HL-60 (cell line): ENCODE measurements around the gene BTBD19.

Experiments used
- DNase-seq, 2 experiments: peaks; one replicate each; pipeline ENCODE4 v3.0.0-alpha.2; 2010 to 2020; ENCODE audit warnings: low read depth in 1 of 2, low spot score in 1 of 2
- H3K27ac ChIP-seq: fragments of 250-450 bp; sonication (Bioruptor Pico); replicated peaks from 2 replicates; pipeline ENCODE4 v1.5.1; 2020; ENCODE audit warnings: mild to moderate bottlenecking, moderate library complexity
- H3K27me3 ChIP-seq: fragments of 250-450 bp; sonication (Bioruptor Pico); 2 replicates; pipeline ENCODE4 v1.5.1; 2021; ENCODE audit warnings: mild to moderate bottlenecking, moderate library complexity; ENCODE audit not compliant: insufficient read depth, poor library complexity, severe bottlenecking
- H3K4me3 ChIP-seq: replicated peaks from 2 replicates; pipeline ENCODE4 v1.5.1; 2011; ENCODE audit warnings: mild to moderate bottlenecking, control low read depth, low read length; ENCODE audit not compliant: insufficient read depth
- CTCF ChIP-seq: IDR thresholded peaks from one replicate; pipeline ENCODE4 v1.5.1; 2011; ENCODE audit warnings: low read length, control low read depth, inconsistent platforms; ENCODE audit not compliant: insufficient read depth
- GABPA ChIP-seq: IDR thresholded peaks from 2 replicates; pipeline ENCODE4 v1.6.1; 2012; ENCODE audit warnings: low read depth
- POLR2AphosphoS5 ChIP-seq: IDR thresholded peaks from 2 replicates; pipeline ENCODE4 v1.6.1; 2012; ENCODE audit warnings: low read depth
- REST ChIP-seq: IDR thresholded peaks from 2 replicates; pipeline ENCODE4 v1.6.1; 2012; ENCODE audit warnings: low read depth; ENCODE audit not compliant: insufficient replicate concordance
- SPI1 ChIP-seq: IDR thresholded peaks from 2 replicates; pipeline ENCODE4 v1.6.1; 2012; ENCODE audit warnings: low read depth, mild to moderate bottlenecking, borderline replicate concordance

BTBD19 gene

DNA sequence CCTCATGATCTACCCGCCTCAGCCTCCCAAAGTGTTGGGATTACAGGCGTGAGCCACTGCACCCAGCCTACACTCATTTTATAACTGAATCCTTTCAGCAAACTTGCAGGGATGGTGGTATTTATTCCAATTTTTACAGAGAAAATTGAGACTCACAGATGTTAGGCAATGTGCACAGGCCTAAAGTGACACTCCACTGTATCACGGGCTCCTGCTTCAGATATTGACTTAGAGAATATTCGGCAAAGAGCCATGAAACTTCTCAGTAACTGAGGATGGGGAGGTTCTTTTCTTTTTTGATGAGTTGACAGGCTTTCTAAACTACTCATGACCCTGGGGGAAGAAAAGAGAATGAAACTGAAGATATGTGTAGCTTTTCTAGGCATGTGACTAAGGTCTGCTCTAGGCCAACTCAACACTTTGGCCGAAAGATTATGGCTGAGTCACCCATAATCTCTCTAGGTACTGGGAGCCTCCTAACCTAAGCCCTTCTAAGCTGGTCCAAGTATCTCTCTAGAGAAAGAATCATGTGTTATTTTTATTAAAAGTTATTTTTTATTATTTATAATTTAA, 54.6 kb downstream of the BTBD19 start:
- TF ChIP-seq GABPA (no peak), SPI1 (no peak), REST (no peak), CTCF (no peak), POLR2AphosphoS5 (no peak)
- DNase-seq: no peak
- no peaks in the 10 kb centered on the region for H3K27me3 ChIP-seq

More for the DNA sequence above, 54.6 kb downstream of the BTBD19 start:
- Histone ChIP-seq H3K27ac (no peak overlapping the region), H3K4me3 (no peak overlapping the region)
